Peyer's patch (tissue), 4 donors: ENCODE data around the gene C3orf49. TPM values are rescaled to one million over a fixed set of nuclear protein-coding genes. Genes with fewer than 3 reads are reported as not detected.

ENCODE experiments used
- DNase-seq, 3 donors: peaks; one replicate each; pipeline ENCODE4 v3.0.0-alpha.2; 2017 to 2019
- H3K27ac ChIP-seq, 4 donors: fragments of 200-600 bp; sonication (generic); one replicate each; pipeline ENCODE4 v1.5.1; 2016 to 2019
- H3K27me3 ChIP-seq, 2 donors: fragments of 200-600 bp; sonication (generic); one replicate each; pipeline ENCODE4 v1.5.1; 2019
- H3K36me3 ChIP-seq, 3 donors: fragments of 200-600 bp; sonication (generic); one replicate each; pipeline ENCODE4 v1.5.1; 2016 to 2019
- H3K4me1 ChIP-seq, 4 donors: fragments of 200-600 bp; sonication (generic); one replicate each; pipeline ENCODE4 v1.5.1; 2016 to 2019
- H3K4me3 ChIP-seq, 4 donors: fragments of 200-600 bp; sonication (generic); 1 replicate in 3 of 4; 2 replicates in 1 of 4; pipeline ENCODE4 v1.5.1; 2016 to 2019; ENCODE audit warnings: mild to moderate bottlenecking in 1 of 4
- H3K9me3 ChIP-seq, 4 donors: fragments of 200-600 bp; sonication (generic); one replicate each; pipeline ENCODE4 v1.5.1; 2016 to 2019; ENCODE audit warnings: mild to moderate bottlenecking in 1 of 4
- CTCF ChIP-seq, 6 experiments: fragments of 450-650 bp in 4 of 6; fragments of 200-600 bp in 2 of 6; sonication (generic) in 1 of 6; IDR thresholded peaks; one replicate each; pipeline ENCODE4 v1.5.1; 2017 to 2019; ENCODE audit warnings: antibody characterized with exemption in 6 of 6, mild to moderate bottlenecking in 3 of 6, moderate library complexity in 1 of 6
- POLR2A ChIP-seq, 2 donors: fragments of 450-650 bp; IDR thresholded peaks; one replicate each; pipeline ENCODE4 v1.5.1; 2017; ENCODE audit warnings: antibody characterized with exemption in 2 of 2, mild to moderate bottlenecking in 2 of 2, moderate library complexity in 2 of 2
- total RNA-seq, 4 donors: library from RNA; depleted of rRNA; stranded (reverse); fragments of >200 nt; gene quantifications; one replicate each; pipeline ENCODE4 v1.1.0, GENCODE V29; 2016

Gene C3orf49
- total RNA-seq, 4 donors from 2014 or later = not detected

- no peak for TF ChIP-seq POLR2A (IDR thresholded peaks at IDR 0.05)
- TF ChIP-seq CTCF (IDR thresholded peaks at IDR 0.05) = no peak
- Histone ChIP-seq H3K27ac (no peak overlapping the region), H3K36me3 (peaks cover 0 to 56% (median 0%) of the 10 kb centered on the region in 3 donors), H3K4me3 (no peak overlapping the region), H3K4me1 (no peaks in the 10 kb centered on the region), H3K27me3 (no peaks in the 10 kb centered on the region), H3K9me3 (no peaks in the 10 kb centered on the region)
- no peak for DNase-seq
Observed at GRCh38 chr3:63832395-63832794, 13.3 kb downstream of the C3orf49 start.

GRCh38 chr3:63841704-63842103, 22.6 kb downstream of the C3orf49 start:
- TF ChIP-seq CTCF (IDR thresholded peaks at IDR 0.05) (no peak), POLR2A (IDR thresholded peaks at IDR 0.05) (no peak)
- Histone ChIP-seq H3K27me3 (no peaks in the 10 kb centered on the region), H3K36me3 (no peaks in the 10 kb centered on the region), H3K27ac (no peak overlapping the region), H3K9me3 (no peaks in the 10 kb centered on the region), H3K4me3 (no peak overlapping the region), H3K4me1 (no peaks in the 10 kb centered on the region)
- DNase-seq = no peak

- no peak for DNase-seq
- TF ChIP-seq POLR2A (IDR thresholded peaks at IDR 0.05) (no peak), CTCF (IDR thresholded peaks at IDR 0.05) (no peak)
Observed at GRCh38 chr3:63842127-63842526, 23.0 kb downstream of the C3orf49 start.

GRCh38 chr3:63845215-63845614, 26.1 kb downstream of the C3orf49 start:
- Histone ChIP-seq H3K27ac (no peak overlapping the region), H3K4me1 (no peaks in the 10 kb centered on the region), H3K9me3 (no peaks in the 10 kb centered on the region), H3K36me3 (no peaks in the 10 kb centered on the region), H3K27me3 (no peaks in the 10 kb centered on the region), H3K4me3 (no peak overlapping the region)
- no peak for DNase-seq
- TF ChIP-seq POLR2A (IDR thresholded peaks at IDR 0.05) = no peak
- TF ChIP-seq CTCF (IDR thresholded peaks at IDR 0.05) = no peak

More at GRCh38 chr3:63842127-63842526, 23.0 kb downstream of the C3orf49 start:
- no peaks in the 10 kb centered on the region for H3K9me3 ChIP-seq
- no peaks in the 10 kb centered on the region for H3K4me1 ChIP-seq
- H3K27ac ChIP-seq = no peak overlapping the region
- H3K4me3 ChIP-seq = no peak overlapping the region
- H3K36me3 ChIP-seq = no peaks in the 10 kb centered on the region
- no peaks in the 10 kb centered on the region for H3K27me3 ChIP-seq

- DNase-seq = no peak
- no peaks in the 10 kb centered on the region for H3K9me3 ChIP-seq
- no peaks in the 10 kb centered on the region for H3K4me1 ChIP-seq
- H3K27me3 ChIP-seq = no peaks in the 10 kb centered on the region
- TF ChIP-seq CTCF (IDR thresholded peaks at IDR 0.05) = no peak
- TF ChIP-seq POLR2A (IDR thresholded peaks at IDR 0.05) = no peak
- H3K36me3 ChIP-seq = no peaks in the 10 kb centered on the region
- no peak overlapping the region for H3K4me3 ChIP-seq
- no peak overlapping the region for H3K27ac ChIP-seq
Observed at GRCh38 chr3:63847718-63848450, 28.8 kb downstream of the C3orf49 start.
